C1 segment of cervical spinal cord (tissue), 14 donors: ENCODE measurements around the gene CPTP.
A peak's percentile ranks its signal among the peaks of the same experiment; 100 is the strongest.

ENCODE experiments used
- DNase-seq, 14 donors: peaks; one replicate each; lab custom pipeline; 2025; lab: John Stamatoyannopoulos, UW

CPTP gene

DNA sequence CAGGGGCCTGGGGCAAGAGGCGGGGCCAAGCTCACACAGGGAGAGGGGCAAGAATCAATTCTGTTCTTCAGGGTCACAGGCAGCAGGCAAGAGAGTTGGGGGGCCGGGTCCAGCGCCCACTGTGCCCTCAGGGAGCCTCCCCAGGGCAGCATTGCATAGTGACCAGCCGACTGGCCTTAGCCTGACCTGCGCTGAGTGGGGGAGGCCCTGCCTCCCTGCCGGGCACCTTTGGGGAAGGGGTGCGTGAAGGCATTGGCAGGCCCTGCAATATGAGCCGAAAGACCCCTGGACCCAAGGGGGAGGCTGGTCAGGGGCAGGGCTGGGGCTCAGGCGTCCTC is 32.2 kb upstream of the CPTP start:
- DNase-seq: no peak

DNA sequence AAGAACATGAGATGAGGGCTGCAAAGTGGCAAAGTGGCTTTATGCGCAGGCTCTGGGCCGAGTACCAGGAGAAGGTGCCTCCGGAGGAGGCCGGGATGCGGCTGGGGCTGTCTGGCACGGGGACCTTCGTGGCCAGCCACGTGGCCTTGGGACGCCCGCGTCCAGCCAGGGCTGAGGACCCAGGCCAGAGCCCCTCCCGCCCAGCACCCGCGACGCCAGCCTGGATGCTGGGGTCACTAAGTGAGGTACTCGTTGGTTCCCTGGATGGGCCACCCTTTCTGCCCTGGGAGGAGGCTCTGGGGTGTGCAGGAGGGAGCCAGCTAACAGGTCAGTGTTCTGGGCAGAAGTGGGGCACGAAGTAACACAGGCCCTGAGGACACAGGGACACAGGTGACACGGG is 31.8 kb upstream of the CPTP start:
- no peak for DNase-seq

DNA sequence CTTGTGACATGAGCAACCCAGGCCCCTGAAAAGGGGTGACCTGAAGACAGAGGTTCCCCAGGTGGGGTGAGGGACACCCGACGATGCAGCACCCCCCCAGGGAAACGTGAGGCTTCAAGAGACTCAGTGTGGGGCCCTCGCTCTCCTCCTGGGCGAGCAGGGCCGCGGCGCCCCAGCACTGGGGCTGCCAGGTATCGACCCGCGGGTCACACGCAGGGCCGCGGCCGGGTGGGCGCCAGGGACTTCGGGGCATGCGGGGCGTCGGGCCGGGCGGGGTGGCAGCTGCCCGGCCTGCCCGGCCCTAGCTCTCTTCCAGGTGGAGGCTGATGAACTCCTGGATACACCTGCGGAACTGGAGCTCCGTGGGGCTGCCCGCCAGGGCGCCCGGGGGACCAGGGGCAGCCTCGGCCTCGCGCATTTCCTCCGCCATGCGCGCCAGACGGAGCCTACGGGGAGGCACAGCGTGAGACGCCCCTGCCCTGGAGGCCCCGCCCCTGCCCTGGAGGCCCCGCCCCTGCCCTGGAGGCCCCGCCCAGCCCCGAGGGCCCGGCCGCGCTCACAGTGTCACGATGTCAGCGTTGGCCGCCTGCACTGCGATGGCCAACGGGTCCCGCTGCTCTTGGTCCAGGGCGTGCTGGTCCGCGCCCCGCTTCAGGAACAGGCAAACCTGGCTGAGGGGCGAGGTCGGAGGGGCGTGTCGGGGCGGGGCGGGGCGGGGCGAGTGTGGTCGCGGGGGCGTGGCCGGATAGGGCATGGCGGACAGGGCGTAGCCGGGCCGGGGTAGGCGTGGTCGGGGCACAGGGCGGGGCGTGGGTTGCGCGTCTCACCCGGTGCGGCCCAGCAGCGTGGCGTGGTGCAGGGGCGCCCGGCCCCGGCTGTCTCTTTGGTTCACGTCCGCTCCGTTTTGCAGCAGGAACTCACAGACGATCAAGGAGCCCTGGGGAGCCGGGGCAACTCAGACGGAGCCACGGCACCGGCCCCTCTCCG is 31.0 kb upstream of the CPTP start:
- no peak for DNase-seq

DNA sequence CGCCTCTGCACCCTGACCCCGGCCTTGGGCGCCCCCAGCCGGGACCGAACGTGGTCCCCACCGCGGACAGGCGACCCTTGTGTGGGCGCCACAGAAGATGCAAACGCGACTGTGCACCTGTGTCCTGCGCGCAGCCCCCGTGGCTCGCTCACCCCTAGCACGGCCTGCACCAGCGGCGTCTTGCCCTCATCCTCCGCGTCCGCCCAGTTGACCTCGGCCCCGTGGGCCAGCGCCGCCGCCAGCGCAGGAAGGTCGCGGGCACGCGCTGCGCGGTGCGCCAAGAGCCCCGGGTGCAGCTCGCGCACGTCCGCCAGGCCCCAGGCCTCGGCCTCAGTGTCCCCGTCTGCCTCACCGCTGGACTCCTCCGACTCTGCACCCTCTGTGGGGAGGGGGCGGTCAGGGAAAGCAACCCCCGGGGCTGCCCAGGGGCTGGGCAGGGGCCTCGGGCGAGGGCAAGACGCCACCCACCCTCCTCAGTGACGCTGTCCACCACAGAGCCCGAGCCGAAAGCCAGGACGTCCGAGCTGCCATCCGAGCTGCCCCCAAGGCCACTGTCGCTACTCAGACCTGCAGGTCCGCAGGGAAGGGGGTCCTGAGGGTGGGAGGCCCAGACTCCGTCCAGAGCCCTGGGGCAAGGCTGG is 30.2 kb upstream of the CPTP start:
- DNase-seq: no peak

DNA sequence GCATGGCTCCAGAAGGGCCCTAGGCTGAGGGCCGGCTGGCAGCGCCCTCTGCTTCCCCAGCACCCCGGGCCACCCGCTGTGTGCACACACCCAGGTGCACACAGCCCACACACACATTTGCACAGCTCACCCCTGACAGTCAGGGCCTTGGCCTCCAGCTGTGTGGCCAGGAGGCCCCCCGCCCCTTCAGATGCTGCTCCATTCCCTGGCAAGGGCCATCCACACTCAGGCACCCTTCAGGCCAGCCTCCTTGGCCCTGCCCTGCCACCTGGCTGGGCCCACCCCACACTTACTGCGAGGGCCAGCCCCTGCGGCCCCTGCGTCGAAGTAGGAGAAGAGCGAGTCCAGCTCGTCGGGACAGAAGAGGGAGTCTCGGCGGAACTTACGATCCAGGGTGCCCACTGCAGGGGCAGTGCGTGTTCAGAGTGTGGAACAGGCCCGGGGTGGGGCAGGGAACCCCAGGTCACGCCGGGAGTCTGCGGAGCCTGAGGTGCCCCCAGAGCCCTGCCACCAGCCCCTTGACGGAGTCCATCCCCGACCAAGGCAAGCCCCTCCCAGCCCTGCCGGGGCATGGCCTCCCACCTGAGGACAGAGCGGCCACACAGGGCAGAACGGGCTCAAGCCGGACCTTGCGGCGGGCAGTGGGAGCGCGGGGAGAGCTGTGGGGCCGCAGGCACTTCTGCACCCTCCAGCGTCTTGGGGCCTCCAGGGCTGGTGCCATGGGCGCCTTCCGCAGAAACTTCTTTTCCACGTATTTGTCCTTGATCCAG is 29.3 kb upstream of the CPTP start:
- no peak for DNase-seq

DNA sequence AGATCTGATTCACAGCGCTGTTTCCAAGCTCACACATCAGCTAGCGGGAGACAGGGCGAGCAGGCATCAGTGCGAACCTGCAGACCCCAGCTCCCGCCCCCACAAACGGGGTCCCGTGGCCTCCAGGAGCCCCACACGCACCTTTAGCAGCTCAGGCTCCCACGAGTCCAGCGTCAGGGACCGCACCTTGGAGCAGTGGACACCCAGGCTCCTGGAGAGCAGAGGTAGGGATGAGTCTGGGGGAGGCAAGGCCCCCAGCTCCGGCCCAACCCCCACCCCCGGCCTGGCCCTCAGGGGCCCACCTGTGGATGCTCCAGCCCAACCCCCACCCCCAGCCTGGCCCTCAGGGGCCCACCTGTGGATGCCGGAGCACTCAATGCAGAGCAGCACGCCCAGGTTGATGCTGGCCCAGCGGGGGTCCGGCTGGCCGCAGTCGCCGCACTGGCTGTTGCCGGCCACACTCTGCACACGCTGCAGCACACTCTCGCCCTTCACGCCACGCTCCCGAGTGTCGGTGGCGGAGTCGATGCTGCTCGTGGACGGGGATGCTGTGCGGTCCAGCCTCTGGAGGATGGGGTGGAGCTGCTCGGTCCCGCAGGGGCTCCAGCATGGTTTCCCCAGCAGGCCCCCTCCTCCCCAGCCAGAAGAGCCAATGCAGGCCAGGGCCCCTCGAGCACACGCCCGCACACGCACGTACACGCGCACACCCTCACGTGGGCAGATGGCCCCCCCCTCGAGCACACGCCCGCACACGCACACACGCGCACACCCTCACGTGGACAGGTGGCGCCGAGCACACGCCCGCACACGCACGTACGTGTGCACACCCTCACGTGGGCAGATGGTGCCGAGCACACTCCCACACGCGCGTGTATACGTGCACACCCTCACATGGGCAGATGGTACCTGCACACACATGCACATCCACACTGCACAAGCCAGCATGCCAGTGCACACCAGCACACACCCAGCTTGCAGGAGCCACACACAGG is 28.2 kb upstream of the CPTP start:
- no peak for DNase-seq

DNA sequence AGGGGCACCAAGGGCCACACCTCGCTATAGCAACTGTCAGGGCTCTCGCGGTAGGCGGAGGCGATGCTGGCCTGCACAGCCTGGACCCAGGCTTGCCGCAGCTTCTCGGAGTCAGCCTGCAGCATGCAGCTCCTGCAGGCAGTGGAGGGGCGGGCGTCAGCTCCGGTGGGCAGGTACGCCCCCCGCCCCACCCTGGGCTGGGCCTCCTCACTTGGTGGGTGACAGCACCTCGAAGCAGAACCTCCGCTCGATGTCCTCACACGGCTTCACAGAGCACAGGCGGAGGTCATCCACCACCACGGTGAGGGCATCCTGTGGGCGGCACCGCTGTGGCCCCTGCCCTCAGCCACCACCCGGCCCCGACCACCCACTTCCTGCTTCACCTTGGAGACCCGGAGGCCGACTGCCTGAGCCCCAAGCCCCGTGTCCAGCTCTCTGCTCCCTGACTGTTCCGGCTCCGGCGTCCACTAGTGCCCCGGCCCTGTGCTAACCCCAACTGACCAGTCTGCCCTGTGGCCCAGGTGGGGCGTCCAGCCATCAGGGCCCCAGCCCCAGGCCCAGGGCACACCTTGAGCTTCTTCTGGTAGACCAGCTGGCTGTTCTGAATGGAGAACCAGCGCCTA is 26.7 kb upstream of the CPTP start:
- no peak for DNase-seq

DNA sequence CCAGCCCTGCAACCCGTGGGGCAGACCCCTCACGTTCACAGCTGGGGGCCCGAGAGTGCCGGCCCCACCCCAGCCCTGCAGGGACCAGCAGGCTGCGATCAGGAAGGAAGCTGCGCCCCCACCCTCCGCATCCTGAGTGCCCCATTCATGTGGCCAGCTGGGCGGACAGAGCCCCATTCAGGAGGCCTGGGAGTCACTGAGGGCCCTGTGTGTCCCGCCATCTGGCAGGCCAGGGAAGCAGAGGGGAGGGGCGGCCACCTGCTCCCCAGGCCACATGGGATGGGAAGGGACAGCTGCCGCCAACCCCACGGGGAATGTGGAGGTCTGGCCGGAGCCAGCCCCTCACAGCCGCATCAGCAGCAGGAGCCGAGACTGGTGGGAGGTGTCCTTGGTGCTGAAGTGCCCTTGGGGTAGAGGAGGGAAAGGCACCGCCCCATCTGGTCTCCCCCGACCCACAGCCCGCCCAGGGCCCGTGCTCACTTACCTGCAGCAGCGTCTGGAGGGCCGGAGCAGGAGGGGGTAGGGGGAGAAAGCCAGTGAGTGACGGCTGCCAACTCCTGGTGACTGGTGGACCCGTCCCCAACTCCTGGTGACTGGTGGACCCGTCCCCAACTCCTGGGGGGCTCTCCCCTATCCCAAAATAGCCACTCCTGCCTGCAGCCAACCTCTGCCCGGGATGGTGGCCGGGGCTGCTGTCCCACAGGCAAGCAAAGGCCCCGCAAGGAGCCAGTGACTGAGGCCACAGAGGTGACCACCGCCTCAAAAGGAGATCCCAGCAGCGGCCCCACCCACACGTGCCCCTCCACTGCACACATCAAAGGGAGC is 25.5 kb upstream of the CPTP start:
- peak in 13 of 14 donors; percentile 42 to 94 (median 80) for DNase-seq

DNA sequence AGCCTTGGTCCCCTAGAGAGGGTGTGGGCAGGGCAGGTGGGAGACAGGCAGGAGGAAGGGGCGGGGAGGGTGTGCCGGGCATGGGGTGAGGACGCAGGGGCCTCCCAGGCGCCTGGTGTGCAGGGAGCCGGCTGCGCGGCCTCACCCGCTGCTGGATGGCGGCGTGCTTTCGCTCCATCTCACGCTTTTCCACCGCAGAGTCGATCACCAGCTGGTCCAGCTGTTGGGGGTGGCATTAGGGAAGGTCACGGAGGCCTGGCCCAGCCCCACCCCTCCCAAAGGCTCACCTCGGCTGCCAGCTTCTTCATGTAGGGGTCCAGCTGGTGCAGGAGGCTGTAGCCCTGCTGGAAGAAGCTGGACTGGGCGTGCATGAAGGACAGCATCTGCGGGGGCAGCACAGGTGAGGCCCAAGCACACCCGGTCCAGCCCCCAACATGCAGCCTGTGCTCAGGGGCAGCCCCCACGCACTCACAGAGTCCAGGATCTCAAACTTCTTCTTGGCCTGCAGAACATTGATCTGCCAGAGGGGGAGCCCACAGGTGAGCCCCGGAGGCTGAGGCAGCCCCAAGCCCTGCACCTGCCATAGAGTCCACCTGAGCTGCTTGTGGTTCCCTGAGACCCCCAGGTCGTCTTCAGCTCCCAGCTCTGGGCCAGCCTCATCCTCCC is 24.8 kb upstream of the CPTP start:
- DNase-seq: no peak

DNA sequence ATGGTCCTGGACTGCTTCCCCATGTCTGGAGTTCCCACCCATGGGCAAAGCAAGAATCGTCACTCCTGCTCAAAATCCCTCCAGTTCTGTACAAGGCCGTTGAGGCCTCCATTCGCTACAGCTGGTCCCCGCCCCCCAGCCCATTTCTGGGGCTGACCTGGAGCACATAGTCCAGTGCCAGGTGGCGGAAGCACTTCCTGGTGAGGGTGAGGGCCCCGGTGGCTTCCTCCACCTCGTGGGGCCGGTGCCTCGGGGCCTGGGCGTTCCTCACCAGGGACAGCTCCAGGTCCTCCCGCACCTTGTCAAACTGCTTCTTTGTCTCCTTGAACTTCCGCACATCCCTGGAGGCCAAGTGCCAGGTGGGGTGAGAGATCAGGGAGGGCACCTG is 24.3 kb upstream of the CPTP start:
- DNase-seq: no peak

DNA sequence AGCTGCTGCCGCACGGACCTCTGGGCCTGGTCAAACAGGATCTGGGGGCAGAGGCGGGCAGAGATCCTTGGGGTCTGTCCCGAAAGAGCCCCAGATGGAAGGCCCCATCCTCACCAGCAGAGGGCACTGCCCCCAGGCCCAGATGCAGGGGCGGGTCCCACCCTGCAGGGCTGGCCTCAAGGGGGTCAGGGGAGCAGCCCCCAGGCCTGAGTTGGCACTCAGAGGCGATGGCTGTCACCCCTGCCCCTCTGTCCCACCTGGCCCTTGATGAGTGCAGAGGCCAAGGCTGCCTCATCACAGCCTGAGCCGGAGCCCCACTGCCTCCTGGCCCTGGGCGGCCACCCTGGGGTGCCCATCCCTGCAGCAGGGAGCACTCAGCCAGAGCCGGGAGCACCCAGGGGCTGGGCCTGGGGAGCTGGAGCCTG is 22.6 kb upstream of the CPTP start:
- DNase-seq: no peak

DNA sequence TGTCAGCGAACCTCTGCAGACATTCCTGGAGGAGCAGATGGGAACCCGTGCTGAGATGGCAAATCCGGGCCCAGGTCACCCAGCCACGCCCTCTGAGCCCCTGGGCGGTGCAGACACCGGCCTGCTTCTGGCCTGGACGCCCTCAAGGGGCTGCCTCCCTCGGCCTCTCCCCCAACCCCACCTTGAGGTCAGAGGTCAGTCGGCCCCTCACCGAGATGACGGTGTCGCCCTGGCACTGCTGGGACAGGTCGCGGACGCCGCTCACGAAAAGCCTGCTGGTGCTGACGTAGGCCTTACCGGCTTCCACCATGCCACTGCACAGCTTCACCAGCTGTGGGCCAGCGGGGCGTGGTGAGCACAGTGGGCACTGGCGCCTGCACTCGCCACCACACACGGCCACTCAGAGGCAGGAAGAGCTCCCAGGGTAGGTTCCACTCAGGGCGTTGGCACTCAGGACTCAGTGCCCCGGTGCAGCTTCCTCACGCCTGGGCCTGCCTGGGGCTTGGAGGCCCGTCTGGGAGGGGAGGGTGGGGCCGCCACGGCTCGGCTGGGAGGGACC is 21.6 kb upstream of the CPTP start:
- no peak for DNase-seq

DNA sequence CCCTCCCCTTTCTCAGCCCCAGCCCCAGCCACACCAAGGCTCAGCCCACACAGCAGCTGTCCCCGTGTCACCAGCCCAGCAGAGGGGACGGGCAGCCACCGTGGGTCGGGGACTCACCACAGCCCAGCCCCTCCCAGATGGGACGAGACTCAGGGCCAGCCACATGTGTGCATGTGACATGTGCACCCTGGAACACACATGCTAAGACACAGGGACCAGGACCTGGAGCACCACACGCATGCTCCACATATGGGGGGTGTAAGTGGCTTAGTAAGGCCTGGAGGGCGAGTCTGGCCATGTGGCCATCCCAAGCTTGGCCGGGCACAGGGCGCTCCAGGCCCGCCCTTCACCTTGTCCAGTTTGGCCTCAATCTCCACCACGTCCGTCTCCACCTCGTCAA is 20.9 kb upstream of the CPTP start:
- DNase-seq: peak in 1 of 14 donors; percentile 33

DNA sequence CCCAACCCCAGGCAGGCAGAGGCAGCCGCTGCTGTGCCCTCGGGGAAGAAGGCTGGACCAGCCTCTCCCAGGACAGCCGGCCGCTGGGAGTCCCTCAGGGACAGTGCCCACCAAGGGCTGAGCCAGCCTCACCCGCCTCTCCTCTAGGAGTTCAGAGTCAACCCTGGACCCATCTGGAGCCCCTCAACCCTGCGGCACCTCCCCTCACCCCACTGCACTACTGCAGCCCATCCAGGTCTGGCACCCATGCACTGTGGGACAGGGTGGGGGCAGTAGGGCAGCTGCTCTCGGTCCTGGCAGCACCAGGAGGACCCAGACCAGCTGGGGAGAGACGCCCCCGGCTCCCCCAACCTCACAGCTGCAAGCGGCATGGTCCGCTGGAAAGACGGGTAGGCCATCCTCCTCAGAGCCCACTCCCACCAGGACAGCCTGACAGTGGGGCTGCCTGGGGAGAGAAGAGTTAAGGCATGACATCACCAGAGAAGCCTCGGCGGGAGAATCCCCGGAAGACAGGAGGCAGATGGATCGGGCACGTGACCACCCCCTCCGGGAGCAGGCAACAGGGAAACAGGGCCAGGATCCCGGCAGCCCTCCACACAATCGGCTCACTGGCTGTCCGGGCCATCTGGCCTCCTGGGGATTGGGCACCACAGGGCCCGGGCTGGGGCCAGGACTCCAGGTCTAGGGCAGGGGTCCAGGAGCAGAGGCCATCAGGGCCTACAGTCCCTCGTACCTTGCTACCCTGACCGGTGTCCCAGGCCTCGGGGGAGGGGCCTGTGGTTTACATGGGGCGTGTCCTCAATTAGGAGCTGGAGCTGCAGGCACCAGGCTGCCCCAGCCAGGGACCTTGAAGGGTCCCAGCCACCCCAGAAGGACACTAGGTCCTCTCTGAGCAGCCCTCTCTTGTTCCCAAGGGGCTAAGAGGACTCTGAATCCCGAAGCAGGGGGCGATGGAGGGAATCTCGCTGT is 20.0 kb upstream of the CPTP start:
- peak; percentile 59 to 93 (median 88) for DNase-seq

DNA sequence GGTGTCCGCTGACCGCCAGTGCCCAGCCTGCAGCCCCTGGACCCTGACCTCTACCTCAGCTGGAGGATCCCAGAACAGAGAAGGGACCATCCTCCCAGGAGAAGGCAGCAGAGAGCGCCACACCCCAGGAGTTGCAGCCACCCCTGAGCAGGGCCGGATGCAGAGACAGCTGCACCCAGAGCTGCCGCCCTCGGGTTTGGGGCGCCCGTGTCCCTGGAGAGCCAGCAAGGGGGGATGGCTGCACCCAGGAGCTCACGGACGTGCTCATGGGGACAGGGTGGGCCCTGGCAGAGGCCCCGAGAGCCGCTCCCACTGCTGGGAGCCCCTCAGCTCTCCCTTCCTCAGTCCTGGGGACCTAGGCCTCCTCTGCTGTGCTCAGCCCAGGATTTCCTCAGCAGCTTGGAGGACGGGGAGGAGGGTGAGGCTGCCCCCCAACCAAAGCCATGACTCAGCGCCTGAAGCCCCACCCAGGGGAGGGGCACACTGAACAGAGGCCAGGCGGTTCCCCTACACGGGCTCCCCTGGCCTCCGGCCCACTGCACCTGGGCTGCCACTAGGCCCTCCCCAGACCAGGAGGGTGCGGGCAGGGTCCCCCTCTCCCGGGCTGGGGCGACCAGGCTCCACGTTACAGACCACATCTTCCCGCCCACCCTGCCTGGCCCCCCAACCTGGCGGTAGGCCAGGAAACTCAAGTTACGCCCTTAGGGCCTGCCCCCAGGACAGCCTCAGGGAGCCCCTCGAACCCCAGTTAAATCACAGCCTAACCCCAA is 19.1 kb upstream of the CPTP start:
- DNase-seq: peak in 7 of 14 donors; percentile 26 to 77 (median 42)

DNA sequence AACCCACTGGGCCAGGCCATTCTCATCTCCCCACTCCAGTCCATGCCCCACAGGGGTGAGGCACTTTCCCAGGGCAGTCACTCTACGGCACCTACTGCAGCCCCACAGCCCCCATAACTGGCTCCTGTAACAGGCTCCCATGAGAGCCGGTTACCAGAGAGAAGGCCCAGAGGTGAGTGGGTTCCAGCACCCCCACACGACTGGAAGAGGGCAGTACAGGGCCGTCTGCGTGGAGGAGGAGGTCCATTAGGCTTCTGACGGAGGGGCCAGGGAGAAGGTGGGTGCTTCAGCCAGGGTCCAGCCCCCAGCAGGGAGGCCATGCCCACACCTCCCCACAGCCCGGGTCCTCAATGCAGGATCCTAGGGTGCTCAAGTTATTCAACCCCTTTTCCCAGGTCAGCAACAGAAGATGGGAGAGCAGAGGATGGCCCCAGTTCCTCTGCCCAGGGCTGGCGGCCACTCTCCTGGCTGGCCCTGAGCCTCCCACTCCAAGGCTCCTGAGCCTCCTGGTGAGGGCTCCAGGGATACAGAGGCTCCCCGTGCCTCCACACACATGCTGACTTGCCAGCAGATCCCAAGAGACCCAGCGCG is 18.4 kb upstream of the CPTP start:
- DNase-seq: peak in 1 of 14 donors; percentile 19
